ENCODE measurements around the gene CCDC54. TPM values are rescaled to one million over a fixed set of nuclear protein-coding genes. Genes with fewer than 3 reads are reported as not detected.

Gene CCDC54
- total RNA-seq, 1 experiment from 2014 or later, result not detected

DNA sequence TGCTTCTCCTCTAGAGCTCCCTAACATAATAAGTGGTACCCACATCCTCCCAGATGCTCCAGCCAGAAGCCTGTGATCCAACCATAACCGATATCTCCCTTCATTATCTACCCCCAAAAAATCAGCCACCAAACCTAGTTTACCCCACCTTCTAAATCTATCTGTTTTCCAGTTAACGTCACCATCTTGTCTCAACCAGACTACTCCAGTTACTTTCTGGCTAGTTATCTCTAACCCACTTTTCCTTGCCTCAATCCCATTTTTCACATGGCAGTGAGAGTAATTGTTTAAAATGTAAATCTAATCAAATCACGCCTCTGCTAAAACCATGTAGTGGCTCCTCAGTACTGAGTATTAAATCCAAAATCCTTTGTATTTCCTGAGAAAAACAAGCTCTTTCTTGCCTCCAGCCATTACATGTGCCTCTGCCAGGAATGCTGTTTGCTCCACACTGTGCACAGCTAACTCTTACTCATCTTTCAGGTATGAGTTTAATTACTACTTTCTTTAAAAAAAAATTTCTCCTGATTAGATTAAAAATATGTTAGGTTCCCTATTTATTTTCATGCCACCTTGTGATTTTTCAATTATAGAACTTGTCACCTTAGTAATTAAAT, 15.4 kb downstream of the CCDC54 start:
- DNase-seq (ENCODE audit: low read depth), result peak; percentile 78

- DNase-seq (ENCODE audit: low read depth), result no peak
Measured at GRCh38 chr3:107394502-107394901, 17.3 kb downstream of the CCDC54 start.

- no peak for DNase-seq (ENCODE audit: low read depth)
Measured at GRCh38 chr3:107395066-107395465, 17.8 kb downstream of the CCDC54 start.

GRCh38 chr3:107401301-107401700, 24.1 kb downstream of the CCDC54 start:
- no peak for DNase-seq (ENCODE audit: low read depth)

- no peak for DNase-seq (ENCODE audit: low read depth)
Measured at GRCh38 chr3:107402214-107402613, 25.0 kb downstream of the CCDC54 start.

GRCh38 chr3:107404727-107405469, 27.7 kb downstream of the CCDC54 start:
- peak; percentile 45 for DNase-seq (ENCODE audit: low read depth)

DNA sequence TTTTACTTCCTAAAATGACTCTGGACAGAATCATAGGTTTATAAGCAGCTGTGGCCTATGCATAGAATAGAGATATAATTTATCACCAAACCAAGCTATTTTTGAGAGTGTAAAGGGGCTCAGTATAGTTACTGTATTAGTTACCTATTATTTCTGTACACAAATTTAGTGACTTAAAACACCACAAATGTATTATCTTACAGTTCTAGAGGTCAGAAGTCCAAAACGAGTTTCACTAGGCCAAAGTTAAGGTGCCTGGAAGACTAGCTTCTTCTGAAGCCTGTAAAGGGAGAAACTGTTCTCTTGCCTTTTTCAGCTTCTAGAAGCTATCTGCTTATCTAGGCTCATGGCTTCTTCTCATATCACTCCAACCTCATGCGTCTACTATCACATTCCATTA, 30.1 kb downstream of the CCDC54 start:
- DNase-seq (ENCODE audit: low read depth), result no peak

DNA sequence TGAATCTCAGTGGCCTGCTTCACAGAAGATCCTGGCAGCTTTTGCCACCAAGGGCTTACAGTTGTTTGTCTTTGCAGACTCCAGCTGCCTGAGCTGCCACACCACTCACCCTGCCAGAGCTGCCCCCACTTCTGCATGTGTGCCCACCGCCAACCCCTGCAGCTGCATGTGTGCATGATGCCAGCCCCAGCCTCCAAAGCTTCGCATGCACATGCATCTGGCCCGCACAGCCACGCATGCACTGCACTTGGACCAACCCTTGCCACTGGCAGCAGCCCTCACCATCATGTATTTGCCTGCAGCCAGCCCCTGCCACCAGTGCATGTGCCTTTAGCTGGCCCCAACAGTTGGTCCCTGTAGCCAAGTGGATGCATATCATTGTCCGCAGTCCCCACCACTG, 31.3 kb downstream of the CCDC54 start:
- DNase-seq (ENCODE audit: low read depth), result no peak

DNA sequence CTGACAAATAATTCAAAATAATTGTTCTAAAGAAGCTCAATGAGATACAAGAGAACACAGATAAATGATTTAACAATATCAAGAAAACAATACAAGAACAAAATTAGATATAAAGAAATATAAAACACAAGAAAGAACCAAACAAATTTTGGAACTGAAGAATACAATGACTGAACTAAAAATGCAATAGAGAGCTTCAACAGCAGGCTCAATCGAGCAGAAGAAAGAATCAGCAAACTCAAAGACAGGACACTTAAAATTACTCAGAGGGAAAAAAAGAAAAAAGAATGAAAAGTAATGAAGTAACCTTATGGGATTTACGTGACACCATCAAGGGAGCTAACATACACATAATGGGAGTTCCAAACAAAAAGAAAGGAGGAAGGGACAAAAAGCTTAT, 32.1 kb downstream of the CCDC54 start:
- DNase-seq (ENCODE audit: low read depth), result no peak

- no peak for DNase-seq (ENCODE audit: low read depth)
Measured at GRCh38 chr3:107410606-107411005, 33.4 kb downstream of the CCDC54 start.

- no peak for DNase-seq (ENCODE audit: low read depth)
Measured at GRCh38 chr3:107411056-107411455, 33.8 kb downstream of the CCDC54 start.

- no peak for DNase-seq (ENCODE audit: low read depth)
Measured at GRCh38 chr3:107411779-107412178, 34.5 kb downstream of the CCDC54 start.

GRCh38 chr3:107412376-107412775, 35.1 kb downstream of the CCDC54 start:
- DNase-seq (ENCODE audit: low read depth), result peak; percentile 59

DNA sequence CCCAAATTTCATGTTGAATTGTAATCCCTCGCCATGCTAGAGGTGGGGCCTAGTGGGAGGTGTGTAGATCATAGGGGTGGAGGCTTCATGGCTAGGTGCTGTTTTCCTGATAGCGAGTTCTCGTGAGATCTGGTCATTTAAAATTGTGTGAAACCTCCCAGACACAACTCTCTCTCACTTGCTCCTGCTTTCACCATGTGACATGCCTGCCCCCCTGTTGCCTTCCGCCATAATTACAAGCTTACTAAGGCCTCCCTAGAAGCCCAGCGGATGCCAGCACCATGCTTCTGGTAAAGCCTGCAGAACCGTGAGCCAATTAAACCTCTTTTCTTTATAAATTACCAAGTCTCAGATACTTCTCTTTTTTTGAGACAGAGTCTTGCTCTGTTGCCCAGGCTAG, 36.0 kb downstream of the CCDC54 start:
- DNase-seq (ENCODE audit: low read depth), result no peak

DNA sequence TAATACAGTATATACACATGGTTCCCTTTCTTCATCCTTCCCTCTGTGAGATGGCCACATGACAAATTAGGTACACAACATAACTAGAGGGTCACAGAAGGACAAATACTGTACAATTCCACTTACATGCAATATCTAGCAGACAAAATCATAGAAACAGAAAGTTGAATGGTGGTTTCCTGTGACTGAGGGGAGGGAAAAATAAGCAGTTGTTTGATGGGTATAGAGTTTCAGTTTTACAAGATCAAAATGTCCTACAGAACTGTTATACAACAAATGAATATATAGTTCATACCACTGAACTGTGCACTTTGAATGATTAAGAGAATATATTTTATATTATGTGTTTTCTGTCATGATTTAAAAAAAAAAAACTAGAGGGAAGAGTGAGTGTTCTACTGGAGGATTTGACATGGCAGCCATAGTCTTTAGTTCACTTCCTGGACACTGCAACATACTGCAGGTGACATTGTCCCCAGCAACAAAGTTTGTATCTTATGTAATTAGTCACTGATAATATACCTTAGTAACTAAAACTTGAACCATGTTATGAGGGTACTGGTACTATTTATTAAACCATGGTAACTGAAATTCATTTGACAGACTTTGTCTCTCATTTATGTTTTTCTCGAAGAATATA, 37.2 kb downstream of the CCDC54 start:
- no peak for DNase-seq (ENCODE audit: low read depth)

- peak; percentile 41 for DNase-seq (ENCODE audit: low read depth)
Measured at GRCh38 chr3:107416138-107416537, 38.9 kb downstream of the CCDC54 start.

- DNase-seq (ENCODE audit: low read depth), result no peak
Measured at GRCh38 chr3:107416886-107417285, 39.6 kb downstream of the CCDC54 start.

DNA sequence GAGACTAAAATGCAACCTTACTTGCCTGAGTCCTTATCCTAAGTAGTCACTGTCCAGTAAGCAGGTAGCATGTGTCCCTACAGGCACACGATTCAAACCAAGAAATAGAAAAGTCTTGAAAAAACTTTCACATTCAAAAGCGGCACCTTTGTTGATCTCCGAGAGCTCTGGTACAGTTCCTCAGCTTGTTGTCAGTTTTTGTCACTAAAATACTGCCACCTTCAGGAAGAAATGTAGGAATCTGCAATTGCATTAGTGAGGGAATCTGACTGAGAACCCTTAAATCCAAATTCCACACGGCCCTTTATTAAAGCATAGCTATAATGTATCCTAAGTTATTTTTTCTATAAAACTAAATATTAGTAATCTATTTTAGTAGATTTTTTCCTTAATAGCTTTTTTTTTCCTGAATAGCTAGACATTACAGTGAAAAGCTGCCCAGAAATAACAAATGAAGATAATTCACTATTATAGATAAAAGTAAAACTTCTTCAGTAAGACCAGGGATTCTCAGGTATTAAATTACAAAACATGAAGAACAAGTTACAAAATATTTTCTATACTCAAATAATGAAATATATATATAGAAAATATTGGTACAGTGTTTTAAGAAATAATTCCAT, 44.0 kb downstream of the CCDC54 start:
- DNase-seq (ENCODE audit: low read depth), result peak; percentile 79

- DNase-seq (ENCODE audit: low read depth), result no peak
Measured at GRCh38 chr3:107421881-107422280, 44.6 kb downstream of the CCDC54 start.

DNA sequence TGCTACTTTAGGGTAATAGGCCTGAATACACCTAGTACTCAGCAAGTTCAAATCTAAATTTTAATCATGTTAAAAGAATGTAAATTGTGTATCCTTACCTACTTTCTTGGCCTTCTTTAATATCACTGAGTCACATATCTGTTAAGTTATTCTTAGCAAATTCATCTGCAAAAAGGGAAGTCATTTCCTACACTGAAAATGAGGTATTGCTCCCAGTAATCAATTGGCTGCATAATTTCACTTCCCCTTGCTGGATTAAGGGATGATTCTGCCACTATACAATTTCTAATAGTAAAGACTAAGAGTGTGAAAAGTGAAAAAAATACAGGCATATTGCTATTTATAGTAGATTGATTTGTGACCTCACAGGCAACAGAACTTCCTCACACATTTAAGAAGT, 47.8 kb downstream of the CCDC54 start:
- no peak for DNase-seq (ENCODE audit: low read depth)

GRCh38 chr3:107426223-107426622, 49.0 kb downstream of the CCDC54 start:
- no peak for DNase-seq (ENCODE audit: low read depth)

All from RPMI7951 (cell line).